GM12873 (cell line): ENCODE measurements around the gene TTF2.

Experiments
- TF ChIP-seq, protein P1 (sequence below): IDR thresholded peaks from 2 replicates; pipeline ENCODE4 v1.5.1; 2012; ENCODE audit warnings: low read depth, mild to moderate bottlenecking, moderate library complexity, low read length, control low read depth; ENCODE audit not compliant: insufficient read depth; ENCODE audit errors: missing control alignments

Gene TTF2

DNA sequence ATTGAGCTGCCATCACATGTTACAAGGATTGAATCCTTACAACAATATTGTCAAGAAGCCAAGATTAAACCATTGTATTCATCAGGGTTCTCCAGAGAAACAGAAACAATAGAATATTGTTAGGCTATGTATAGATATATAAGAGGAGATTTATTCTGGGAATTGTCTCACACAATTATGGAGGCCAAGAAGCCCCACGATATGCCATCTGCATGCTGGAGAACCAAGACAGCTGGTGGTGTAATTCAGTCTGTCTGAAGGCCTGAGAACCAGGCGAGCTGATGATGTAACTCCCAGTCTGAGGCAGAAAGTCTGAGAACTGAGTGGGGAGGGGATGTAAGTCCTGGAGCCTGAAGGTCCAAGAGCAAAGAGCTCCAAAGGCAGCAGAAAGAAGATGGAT lies 14.5 kb upstream of the TTF2 start:
- TF ChIP-seq, protein P1, sequence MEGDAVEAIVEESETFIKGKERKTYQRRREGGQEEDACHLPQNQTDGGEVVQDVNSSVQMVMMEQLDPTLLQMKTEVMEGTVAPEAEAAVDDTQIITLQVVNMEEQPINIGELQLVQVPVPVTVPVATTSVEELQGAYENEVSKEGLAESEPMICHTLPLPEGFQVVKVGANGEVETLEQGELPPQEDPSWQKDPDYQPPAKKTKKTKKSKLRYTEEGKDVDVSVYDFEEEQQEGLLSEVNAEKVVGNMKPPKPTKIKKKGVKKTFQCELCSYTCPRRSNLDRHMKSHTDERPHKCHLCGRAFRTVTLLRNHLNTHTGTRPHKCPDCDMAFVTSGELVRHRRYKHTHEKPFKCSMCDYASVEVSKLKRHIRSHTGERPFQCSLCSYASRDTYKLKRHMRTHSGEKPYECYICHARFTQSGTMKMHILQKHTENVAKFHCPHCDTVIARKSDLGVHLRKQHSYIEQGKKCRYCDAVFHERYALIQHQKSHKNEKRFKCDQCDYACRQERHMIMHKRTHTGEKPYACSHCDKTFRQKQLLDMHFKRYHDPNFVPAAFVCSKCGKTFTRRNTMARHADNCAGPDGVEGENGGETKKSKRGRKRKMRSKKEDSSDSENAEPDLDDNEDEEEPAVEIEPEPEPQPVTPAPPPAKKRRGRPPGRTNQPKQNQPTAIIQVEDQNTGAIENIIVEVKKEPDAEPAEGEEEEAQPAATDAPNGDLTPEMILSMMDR = no peak

DNA sequence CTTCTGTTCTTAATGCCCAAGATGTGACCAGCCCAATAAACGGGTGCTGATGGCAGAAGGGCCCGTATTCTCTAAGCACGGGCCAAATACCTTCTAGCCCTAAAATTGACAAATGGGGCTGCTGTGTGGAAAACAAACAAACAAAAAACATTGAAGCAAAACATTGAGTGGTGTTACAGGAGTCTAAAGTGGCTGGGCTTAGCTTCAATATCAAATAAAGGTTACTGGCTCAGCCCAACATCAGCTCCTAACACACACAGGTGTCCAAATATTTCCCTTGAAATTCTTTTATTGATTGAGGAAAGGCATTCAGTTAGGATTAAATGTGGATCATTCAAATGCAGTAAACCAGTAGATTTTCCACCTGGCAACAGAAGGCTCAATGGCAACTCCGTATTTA lies 13.3 kb upstream of the TTF2 start:
- TF ChIP-seq, protein P1 = no peak

DNA sequence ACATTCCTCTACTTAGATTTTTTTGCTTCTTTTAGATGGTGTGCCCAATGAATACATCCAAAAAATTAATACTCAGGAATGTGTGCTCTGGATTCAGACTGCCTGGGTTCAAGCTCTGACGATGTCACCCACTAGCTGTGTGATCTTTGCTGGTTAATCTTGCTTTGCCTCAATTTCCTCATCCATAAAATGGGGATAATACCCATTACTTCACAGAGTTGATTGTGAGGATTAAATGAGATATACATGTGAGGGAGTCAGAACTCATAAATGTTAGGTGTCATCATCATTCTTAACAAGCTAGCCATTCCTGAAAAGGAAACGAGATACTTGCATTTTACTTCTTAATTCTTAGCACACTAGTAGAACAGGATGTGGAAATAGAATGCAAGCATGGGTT lies 12.9 kb upstream of the TTF2 start:
- TF ChIP-seq, protein P1 = no peak

DNA sequence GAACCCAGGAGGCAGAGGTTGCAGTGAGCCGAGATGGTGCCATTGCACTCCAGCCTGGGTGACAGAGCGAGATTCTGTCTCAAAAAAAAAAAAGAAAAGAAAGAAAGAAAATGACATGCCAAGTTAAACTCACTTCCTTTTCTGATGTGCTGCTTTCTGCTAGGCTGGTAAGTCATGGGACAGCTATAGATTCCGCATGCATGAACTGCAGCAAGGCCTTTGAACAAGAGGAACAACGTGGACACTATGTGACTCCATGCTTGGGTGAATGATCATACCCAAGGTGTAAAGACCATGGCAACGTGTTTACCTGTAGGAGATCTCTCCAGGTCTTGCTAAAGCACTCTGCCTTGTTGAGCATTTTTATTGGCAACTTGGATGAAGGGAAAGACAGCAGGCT lies 10.3 kb upstream of the TTF2 start:
- TF ChIP-seq, protein P1 = no peak

DNA sequence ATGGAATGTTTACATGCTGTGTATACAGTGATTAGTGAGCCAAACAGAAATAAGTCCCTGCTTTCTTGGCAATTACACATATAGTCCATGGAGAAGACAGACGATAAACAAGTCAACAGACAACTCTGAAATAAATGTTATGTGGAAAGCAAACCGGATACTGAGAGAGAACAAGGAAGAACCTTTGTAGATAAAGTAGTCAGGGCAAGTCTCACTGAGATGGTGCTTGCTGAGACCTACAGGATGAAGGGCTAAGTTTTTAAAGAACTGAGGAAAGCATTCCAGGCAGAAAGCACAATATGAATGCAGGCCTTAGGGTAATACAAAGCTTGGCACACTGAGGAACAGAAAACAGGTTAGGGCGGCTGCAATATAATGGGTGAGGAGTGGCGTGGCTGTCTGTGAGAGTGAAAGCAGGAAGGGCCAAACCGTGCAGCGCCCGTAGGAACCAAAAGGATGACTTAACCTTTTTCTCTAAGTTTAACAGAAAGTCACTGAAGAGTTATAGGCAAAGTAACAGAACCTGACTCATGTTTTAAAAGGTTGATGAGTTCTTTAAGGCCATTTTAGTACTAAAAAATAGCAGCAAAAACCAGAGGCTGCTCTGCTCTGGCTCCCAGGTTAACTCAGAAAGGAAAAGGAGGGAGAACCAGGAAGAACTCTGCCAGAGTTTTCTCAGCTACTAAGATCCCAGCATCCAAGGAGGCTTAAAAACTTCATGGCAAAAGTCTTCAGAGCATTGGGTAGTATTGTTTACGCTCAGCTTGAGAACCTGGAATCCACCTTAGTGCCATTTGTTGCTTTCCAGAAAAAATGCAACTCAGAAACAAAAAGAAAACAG lies 8.7 kb upstream of the TTF2 start:
- TF ChIP-seq, protein P1 = no peak

DNA sequence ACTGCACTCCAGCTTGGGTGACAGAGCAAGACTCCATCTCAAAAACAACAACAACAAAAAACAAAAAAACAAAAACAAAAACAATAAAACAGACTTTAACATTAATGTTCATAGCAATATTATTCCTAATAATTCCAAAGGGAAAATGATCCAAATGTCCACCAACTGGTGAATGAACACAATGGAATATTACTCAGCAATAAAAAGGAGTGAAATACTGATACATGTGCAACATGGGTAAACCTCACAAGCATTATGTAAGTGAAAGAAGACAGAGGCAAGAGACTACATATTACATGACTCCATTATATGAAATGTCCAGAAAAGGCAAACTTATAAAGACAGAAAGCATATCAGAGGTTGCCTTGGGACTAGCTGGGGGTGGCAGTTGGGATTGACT lies 6.1 kb upstream of the TTF2 start:
- TF ChIP-seq, protein P1 = no peak

DNA sequence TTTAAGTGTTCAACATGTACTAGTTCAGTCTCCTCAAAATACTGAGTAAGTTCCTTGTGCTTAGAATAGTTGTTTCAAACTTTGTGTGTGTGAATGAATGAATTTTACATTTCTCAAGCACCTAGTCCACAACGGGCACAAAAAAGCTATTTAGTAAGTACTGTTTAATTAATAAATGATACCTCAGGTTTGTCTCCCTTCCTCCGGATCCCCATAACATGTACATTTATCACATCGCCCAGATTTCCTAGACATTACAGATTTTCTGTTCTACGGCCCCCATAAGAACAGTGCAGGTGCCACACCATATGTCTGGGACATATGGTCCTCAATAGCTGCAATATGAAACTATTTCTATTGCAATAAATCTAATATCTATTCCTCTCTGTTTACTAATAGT lies 1.3 kb upstream of the TTF2 start:
- TF ChIP-seq, protein P1 = no peak

DNA sequence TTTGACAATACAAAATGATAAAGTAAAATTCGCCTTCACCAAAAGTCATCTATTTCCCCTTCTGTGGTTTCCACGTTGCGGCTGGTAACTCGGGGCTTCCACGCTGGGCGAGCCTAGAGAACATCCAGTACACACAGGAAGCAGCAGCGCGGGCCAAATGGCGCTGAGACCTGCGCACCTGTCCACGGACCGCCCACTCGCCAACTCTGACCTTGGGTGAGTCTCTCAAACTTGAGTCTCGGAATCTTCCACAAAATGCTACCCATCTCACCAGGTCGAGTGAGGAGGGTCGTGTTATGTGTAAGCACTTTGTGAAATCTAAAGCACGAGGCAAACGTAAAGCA lies 820 bp upstream of the TTF2 start:
- TF ChIP-seq, protein P1 = no peak
